GM12801 (cell line): ENCODE measurements around the gene TAS2R41.

Experiments used
- TF ChIP-seq, protein P1 (sequence below): IDR thresholded peaks from one replicate; pipeline ENCODE4 v1.5.1; 2011; ENCODE audit warnings: control low read depth; ENCODE audit not compliant: insufficient read length; ENCODE audit errors: extremely low read depth

TAS2R41 gene

GRCh38 chr7:143514487-143514886 is 36.8 kb downstream of the TAS2R41 start:
- TF ChIP-seq, protein P1, sequence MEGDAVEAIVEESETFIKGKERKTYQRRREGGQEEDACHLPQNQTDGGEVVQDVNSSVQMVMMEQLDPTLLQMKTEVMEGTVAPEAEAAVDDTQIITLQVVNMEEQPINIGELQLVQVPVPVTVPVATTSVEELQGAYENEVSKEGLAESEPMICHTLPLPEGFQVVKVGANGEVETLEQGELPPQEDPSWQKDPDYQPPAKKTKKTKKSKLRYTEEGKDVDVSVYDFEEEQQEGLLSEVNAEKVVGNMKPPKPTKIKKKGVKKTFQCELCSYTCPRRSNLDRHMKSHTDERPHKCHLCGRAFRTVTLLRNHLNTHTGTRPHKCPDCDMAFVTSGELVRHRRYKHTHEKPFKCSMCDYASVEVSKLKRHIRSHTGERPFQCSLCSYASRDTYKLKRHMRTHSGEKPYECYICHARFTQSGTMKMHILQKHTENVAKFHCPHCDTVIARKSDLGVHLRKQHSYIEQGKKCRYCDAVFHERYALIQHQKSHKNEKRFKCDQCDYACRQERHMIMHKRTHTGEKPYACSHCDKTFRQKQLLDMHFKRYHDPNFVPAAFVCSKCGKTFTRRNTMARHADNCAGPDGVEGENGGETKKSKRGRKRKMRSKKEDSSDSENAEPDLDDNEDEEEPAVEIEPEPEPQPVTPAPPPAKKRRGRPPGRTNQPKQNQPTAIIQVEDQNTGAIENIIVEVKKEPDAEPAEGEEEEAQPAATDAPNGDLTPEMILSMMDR: no peak

DNA sequence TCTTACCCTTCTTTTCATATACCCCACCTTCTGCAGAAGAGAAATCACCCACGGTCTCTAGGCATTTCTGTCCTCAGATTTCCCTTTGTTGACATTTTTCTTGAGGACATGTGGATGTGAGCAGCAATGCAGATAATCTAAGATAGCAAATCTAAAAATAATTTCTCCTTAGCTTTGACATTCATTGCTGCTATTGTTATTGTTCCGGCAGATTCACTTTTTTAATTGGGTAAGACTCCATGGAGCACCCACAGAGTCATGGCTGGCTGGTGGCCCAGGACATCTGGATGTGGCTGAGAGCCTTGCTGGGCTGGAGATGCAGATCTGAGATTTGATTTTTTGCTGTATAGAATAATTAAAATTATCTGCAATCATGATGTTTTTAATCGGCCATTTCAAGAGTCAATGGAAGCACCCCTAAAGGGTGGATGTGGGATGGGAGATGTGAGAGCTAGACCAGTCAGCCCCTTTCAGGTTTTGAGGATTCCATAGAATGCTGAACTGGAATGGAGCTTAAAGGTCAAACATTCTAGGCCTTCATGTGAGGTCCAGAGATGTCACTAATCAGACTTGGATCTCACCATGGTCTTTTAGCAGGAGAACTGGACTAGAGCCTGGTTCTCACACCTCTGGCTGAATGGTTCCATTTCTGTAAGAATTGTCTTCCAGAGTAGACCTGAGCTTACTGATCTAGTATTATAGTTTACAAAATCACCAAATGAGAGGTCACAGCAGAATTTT is 37.5 kb downstream of the TAS2R41 start:
- TF ChIP-seq, protein P1: no peak

GRCh38 chr7:143516981-143517380 is 39.3 kb downstream of the TAS2R41 start:
- TF ChIP-seq, protein P1: no peak

GRCh38 chr7:143518521-143518920 is 40.8 kb downstream of the TAS2R41 start:
- TF ChIP-seq, protein P1: no peak

- TF ChIP-seq, protein P1: no peak
Measured at GRCh38 chr7:143518941-143519340, 41.3 kb downstream of the TAS2R41 start.

GRCh38 chr7:143519411-143520131 is 41.9 kb downstream of the TAS2R41 start:
- TF ChIP-seq, protein P1: no peak
